ENCODE measurements around the gene KAZN. TPM values are rescaled to one million over a fixed set of nuclear protein-coding genes. Genes with fewer than 3 reads are reported as not detected.

KAZN gene
- total RNA-seq, 4 donors from 2014 or later = 0.77 to 12.3 (median 4.9) TPM

DNA sequence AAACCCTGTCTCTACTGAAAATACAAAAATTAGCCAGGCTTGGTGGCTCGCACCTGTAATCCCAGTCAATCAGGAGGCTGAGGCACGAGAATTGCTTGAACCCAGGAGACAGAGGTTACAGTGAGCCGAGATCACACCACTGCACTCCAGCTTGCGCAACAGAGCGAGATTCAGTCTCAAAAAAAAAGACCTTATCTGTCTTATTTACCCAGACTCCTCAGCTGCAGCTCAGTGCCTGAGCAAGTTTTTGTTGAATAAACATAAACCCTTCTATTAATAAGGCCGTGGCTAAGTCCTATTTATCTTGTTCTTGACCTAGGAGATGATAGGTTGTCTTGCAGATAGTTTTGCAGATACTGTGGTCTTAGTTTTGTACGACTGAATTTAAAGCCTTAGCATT is 418.6 kb downstream of the KAZN start:
- TF ChIP-seq, protein P1, sequence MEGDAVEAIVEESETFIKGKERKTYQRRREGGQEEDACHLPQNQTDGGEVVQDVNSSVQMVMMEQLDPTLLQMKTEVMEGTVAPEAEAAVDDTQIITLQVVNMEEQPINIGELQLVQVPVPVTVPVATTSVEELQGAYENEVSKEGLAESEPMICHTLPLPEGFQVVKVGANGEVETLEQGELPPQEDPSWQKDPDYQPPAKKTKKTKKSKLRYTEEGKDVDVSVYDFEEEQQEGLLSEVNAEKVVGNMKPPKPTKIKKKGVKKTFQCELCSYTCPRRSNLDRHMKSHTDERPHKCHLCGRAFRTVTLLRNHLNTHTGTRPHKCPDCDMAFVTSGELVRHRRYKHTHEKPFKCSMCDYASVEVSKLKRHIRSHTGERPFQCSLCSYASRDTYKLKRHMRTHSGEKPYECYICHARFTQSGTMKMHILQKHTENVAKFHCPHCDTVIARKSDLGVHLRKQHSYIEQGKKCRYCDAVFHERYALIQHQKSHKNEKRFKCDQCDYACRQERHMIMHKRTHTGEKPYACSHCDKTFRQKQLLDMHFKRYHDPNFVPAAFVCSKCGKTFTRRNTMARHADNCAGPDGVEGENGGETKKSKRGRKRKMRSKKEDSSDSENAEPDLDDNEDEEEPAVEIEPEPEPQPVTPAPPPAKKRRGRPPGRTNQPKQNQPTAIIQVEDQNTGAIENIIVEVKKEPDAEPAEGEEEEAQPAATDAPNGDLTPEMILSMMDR (IDR thresholded peaks at IDR 0.05) = no peak
- no peak for TF ChIP-seq POLR2A (IDR thresholded peaks at IDR 0.05)

DNA sequence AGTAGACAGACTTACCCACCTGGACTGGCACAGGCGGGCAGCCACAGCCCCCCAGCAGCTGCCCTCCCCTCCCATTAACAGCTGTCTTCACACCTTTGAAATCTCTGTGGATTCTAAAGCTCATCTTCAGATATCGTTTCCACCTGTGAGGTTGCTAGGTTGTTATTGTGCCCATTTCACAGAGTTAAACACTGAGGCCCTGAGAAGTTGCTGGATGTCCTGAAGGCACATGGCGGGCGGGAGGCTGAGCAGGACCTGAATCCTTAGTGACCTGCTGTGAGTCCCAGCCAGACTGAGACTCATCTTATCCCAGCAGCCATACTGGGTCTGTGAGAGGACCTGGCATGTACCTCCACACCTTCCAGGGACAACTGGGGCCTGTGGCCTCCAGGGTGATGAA is 420.3 kb downstream of the KAZN start:
- H3K4me1 ChIP-seq = no peaks in the 10 kb centered on the region
- TF ChIP-seq, protein P1 (IDR thresholded peaks at IDR 0.05) = no peak
- TF ChIP-seq POLR2A (IDR thresholded peaks at IDR 0.05) = no peak
- no peaks in the 10 kb centered on the region for H3K9me3 ChIP-seq
- H3K27ac ChIP-seq = no peak overlapping the region
- no peaks in the 10 kb centered on the region for H3K27me3 ChIP-seq
- no peak overlapping the region for H3K4me3 ChIP-seq
- H3K36me3 ChIP-seq = no peaks in the 10 kb centered on the region
- DNase-seq = no peak
- intact Hi-C loops (cut with DNase I; ENCODE audit: low total_unique reads) = no loop called here

More for the DNA sequence above, 418.6 kb downstream of the KAZN start:
- DNase-seq = no peak
- Histone ChIP-seq H3K9me3 (no peaks in the 10 kb centered on the region), H3K4me3 (no peak overlapping the region), H3K36me3 (no peaks in the 10 kb centered on the region), H3K27ac (no peak overlapping the region), H3K4me1 (no peaks in the 10 kb centered on the region), H3K27me3 (no peaks in the 10 kb centered on the region)
- intact Hi-C loops (cut with DNase I; ENCODE audit: low total_unique reads) = no loop called here

DNA sequence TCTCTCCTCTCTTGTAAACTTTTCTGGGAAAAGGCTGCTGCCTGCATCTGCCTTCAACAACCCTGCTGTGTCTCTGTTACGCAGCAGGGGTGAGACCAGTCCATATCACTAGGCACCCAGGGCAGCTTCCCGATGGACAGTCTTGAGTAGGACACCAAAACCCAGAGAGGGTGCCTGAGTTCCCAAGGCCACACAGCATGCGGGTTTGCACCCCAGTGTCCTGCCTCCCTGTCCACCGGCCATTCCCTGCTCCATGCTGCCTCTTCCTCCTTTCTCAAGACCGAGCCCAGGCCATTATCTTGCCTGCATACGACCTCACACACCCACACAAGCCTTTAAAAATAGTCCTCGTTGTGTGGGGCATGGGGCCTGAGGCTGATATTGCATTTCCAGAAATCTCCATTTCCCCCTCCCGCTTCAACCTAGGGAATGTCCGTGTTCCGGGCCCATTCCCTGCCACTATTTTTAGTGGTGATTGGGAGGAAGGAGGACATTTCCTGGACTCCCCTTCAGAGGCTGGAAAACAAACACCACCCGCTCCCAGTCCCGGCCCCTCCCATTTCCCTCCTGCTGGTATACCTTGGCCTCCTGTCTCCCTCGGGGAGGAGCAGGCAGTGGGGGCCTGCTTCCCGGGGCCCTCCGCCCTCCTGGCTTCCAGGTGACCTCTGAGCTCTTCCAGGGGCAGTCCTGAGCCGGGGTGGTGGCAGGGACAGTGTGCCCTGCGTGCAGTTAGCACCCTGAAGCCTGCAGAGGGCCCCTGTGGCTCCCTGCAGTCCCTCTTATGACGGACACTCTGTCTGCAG is 422.7 kb downstream of the KAZN start:
- TF ChIP-seq, protein P1 (IDR thresholded peaks at IDR 0.05) = no peak
- TF ChIP-seq POLR2A (IDR thresholded peaks at IDR 0.05) = no peak
- Histone ChIP-seq H3K27me3 (no peaks in the 10 kb centered on the region), H3K27ac (peak overlapping the region in 1 of 2 donors; percentile 21), H3K9me3 (no peaks in the 10 kb centered on the region), H3K36me3 (no peaks in the 10 kb centered on the region), H3K4me3 (no peak overlapping the region), H3K4me1 (no peaks in the 10 kb centered on the region)
- DNase-seq = peak in 1 of 2 donors; percentile 28
- intact Hi-C loops (cut with DNase I; ENCODE audit: low total_unique reads) = loop anchor here (10.0 kb wide), 1 partner anchor 96 kb away; no protein-coding TSS in a partner anchor

DNA sequence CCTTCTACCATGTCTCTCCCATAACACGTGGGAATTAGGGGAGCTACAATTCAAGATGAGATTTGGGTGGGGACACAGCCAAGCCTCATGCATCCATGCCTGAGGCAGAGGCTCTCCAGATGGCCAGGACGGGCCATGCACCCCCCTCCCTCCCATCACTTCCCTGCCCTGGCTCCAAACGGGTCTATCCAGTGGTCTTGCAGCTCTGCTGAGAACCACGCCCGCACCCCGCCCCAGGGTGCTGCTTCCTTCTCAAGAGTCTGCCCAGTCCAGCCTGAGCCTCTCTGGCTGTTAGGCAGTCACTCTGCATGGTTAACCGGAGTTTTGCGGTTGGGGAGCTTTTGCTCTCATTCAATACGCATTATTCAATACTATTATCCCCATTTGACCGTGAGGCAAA is 423.6 kb downstream of the KAZN start:
- Histone ChIP-seq H3K4me1 (no peaks in the 10 kb centered on the region), H3K27me3 (no peaks in the 10 kb centered on the region), H3K27ac (peak overlapping the region in 1 of 2 donors; percentile 21), H3K9me3 (no peaks in the 10 kb centered on the region), H3K4me3 (no peak overlapping the region), H3K36me3 (no peaks in the 10 kb centered on the region)
- intact Hi-C loops (cut with DNase I; ENCODE audit: low total_unique reads) = loop anchor here (10.0 kb wide), 1 partner anchor 97 kb away; no protein-coding TSS in a partner anchor
- TF ChIP-seq, protein P1 (IDR thresholded peaks at IDR 0.05) = no peak
- TF ChIP-seq POLR2A (IDR thresholded peaks at IDR 0.05) = no peak
- no peak for DNase-seq

DNA sequence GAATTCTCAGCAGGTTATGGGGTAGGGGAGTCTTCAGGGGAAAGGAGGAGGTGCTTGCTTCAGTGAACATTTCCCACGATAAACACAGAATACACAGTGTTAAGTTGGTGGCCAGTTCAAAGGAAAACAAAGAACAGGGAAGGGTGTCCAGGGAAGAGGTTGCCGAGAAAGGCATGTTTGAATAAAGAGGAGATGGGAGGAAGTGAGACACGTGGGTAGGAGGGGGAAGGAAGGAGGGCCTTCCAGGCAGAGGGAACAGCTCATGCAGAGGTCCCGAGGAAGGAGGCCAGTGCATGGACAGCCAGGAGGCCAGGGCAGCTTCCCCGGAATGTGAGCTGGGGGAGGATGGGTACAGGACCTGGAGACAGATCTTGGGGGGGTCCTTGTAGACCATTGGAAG is 424.7 kb downstream of the KAZN start:
- no peak for TF ChIP-seq POLR2A (IDR thresholded peaks at IDR 0.05)
- TF ChIP-seq, protein P1 (IDR thresholded peaks at IDR 0.05) = no peak
- Histone ChIP-seq H3K27ac (no peak overlapping the region), H3K4me1 (no peaks in the 10 kb centered on the region), H3K36me3 (no peaks in the 10 kb centered on the region), H3K27me3 (no peaks in the 10 kb centered on the region), H3K4me3 (no peak overlapping the region), H3K9me3 (no peaks in the 10 kb centered on the region)
- intact Hi-C loops (cut with DNase I; ENCODE audit: low total_unique reads) = loop anchor here (10.0 kb wide), 1 partner anchor 98 kb away; no protein-coding TSS in a partner anchor
- DNase-seq = no peak
